ENCODE measurements around the gene HS1BP3.

The HS1BP3 gene

DNA sequence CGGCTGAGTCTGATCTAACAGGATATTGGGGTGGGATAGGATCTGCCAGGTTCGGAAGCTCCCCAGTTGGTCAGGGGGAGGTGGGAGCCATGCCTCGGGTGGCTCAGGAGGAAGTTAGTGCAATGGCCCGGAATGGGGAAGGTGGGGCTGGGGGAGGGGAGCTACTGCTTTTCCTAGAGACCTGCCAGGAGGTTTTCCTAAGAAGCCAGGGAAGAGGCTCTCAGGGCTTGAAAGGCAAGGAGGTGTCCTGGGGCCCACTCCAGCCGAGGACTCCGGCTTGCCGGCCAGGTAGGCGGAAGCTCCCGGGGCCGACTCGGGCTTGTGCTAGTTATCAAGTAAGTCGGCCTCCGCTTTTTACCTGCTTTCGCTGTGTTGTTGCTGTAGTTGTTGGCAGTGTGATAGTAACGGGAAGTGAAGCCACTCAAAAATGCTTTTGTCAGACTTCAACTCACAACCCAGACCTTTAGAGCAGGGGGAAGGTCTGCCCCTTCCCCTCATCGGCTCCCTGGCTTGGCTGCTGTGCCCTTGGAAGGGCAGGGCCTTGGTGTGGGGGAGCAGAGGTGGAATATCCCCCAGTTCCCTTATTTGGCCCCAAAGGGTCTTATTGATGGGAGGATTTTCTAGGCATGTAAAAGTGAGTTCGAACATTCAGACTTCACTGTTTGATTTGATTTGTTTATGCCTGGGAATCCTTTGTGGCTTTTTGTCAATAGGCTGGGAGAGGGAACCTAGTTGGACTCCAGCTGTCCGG is 21.5 kb upstream of the HS1BP3 start:
- DNase-seq (ENCODE audit: low read depth, low spot score) = no peak
- ChIA-PET CTCF (interaction anchor here (0.9 to 11.2 kb wide), 4 partner anchors 10 to 290 kb away, joined by 3 to 108 read pairs (median 12); partner anchors contain the start of gene HS1BP3), POLR2A (no interaction called here)
- no peak for TF ChIP-seq CTCF (IDR thresholded peaks at IDR 0.05; ENCODE audit: insufficient read depth, low read length, missing control alignments)
- H3K4me3 ChIP-seq (ENCODE audit: low read depth, low read length) = no peak overlapping the region

GRCh38 chr2:20671736-20672080 is 20.8 kb upstream of the HS1BP3 start:
- TF ChIP-seq CTCF (IDR thresholded peaks at IDR 0.05; ENCODE audit: insufficient read depth, low read length, missing control alignments) = no peak
- POLR2A ChIA-PET = no interaction called here
- no peak overlapping the region for H3K4me3 ChIP-seq (ENCODE audit: low read depth, low read length)
- DNase-seq (ENCODE audit: low read depth, low spot score) = no peak
- CTCF ChIA-PET = interaction anchor here (3.7 to 11.2 kb wide), 2 partner anchors 10 to 291 kb away, joined by 20 to 108 read pairs; no protein-coding TSS in a partner anchor

GRCh38 chr2:20671036-20671735 is 20.3 kb upstream of the HS1BP3 start:
- POLR2A ChIA-PET = interaction anchor here (0.7 kb wide), 1 partner anchor 48 kb away, joined by 3 read pairs; no protein-coding TSS in a partner anchor
- DNase-seq (ENCODE audit: low read depth, low spot score) = no peak
- CTCF ChIA-PET = interaction anchor here (3.7 to 11.2 kb wide), 2 partner anchors 9 to 292 kb away, joined by 20 to 108 read pairs; no protein-coding TSS in a partner anchor

DNA sequence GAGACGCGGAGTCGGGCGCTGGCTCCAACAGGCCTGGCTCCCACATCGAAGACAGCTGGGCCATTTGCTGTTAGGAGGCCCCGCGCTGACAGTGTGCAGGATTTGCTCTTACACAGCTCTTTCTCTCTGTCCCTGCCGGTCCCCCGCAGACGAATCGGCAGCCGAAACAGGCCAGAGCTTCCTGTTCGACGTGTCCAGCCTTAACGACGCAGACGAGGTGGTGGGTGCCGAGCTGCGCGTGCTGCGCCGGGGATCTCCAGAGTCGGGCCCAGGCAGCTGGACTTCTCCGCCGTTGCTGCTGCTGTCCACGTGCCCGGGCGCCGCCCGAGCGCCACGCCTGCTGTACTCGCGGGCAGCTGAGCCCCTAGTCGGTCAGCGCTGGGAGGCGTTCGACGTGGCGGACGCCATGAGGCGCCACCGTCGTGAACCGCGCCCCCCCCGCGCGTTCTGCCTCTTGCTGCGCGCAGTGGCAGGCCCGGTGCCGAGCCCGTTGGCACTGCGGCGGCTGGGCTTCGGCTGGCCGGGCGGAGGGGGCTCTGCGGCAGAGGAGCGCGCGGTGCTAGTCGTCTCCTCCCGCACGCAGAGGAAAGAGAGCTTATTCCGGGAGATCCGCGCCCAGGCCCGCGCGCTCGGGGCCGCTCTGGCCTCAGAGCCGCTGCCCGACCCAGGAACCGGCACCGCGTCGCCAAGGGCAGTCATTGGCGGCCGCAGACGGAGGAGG is 19.6 kb upstream of the HS1BP3 start:
- no peak overlapping the region for H3K4me3 ChIP-seq (ENCODE audit: low read depth, low read length)
- no peak for TF ChIP-seq CTCF (IDR thresholded peaks at IDR 0.05; ENCODE audit: insufficient read depth, low read length, missing control alignments)
- DNase-seq (ENCODE audit: low read depth, low spot score) = no peak
- CTCF ChIA-PET = interaction anchor here (1.0 to 11.2 kb wide), 3 partner anchors 8 to 292 kb away, joined by 3 to 108 read pairs (median 20); partner anchors contain the start of gene HS1BP3
- POLR2A ChIA-PET = interaction anchor here (0.7 kb wide), 1 partner anchor 48 kb away, joined by 3 read pairs; no protein-coding TSS in a partner anchor

More at GRCh38 chr2:20671036-20671735, 20.3 kb upstream of the HS1BP3 start:
- no peak for TF ChIP-seq CTCF (IDR thresholded peaks at IDR 0.05; ENCODE audit: insufficient read depth, low read length, missing control alignments)
- H3K4me3 ChIP-seq (ENCODE audit: low read depth, low read length) = no peak overlapping the region

- ChIA-PET POLR2A (no interaction called here), CTCF (interaction anchor here (0.6 to 11.2 kb wide), 5 partner anchors 8 to 449 kb away, joined by 3 to 108 read pairs (median 3); partner anchors contain the start of gene HS1BP3)
- H3K4me3 ChIP-seq (ENCODE audit: low read depth, low read length) = no peak overlapping the region
- DNase-seq (ENCODE audit: low read depth, low spot score) = no peak
- TF ChIP-seq CTCF (IDR thresholded peaks at IDR 0.05; ENCODE audit: insufficient read depth, low read length, missing control alignments) = no peak
Measured at GRCh38 chr2:20669562-20670314, 18.8 kb upstream of the HS1BP3 start.
